ENCODE measurements around the gene DLX1. TPM values are rescaled to one million over a fixed set of nuclear protein-coding genes. Genes with fewer than 3 reads are reported as not detected.

Gene DLX1
- total RNA-seq, 6 experiments from 2014 or later, result 8.2 to 13.9 (median 9.2) TPM

- peak overlapping the region; percentile 92 for H3K27ac Mint-ChIP-seq
- H3K9me3 Mint-ChIP-seq, result no peaks in the 10 kb centered on the region
- peaks cover 9% of the 10 kb centered on the region; the same call in 1 of the 2 replicates for H3K36me3 Mint-ChIP-seq (ENCODE audit: low read depth)
- peak overlapping the region; percentile 83 for H3K4me3 Mint-ChIP-seq
- DNase-seq, result peak; percentile 89
- no peak for TF ChIP-seq CTCF (IDR thresholded peaks at IDR 0.05)
- peaks cover 19% of the 10 kb centered on the region; the same call in 1 of the 2 replicates for H3K27me3 Mint-ChIP-seq (ENCODE audit: insufficient read depth)
- peaks cover 72% of the 10 kb centered on the region for H3K4me1 Mint-ChIP-seq (ENCODE audit: low read depth)
These were observed 11.6 kb downstream of the DLX1 start for GRCh38 chr2:172096626-172097547.

- H3K27me3 Mint-ChIP-seq (ENCODE audit: insufficient read depth), result peaks cover 13% of the 10 kb centered on the region; the same call in 1 of the 2 replicates
- H3K4me1 Mint-ChIP-seq (ENCODE audit: low read depth), result peaks cover 65% of the 10 kb centered on the region
- peaks cover 9% of the 10 kb centered on the region; the same call in 1 of the 2 replicates for H3K36me3 Mint-ChIP-seq (ENCODE audit: low read depth)
- no peak for TF ChIP-seq CTCF (IDR thresholded peaks at IDR 0.05)
- peak overlapping the region; percentile 83 for H3K4me3 Mint-ChIP-seq
- H3K27ac Mint-ChIP-seq, result peak overlapping the region; percentile 92
- H3K9me3 Mint-ChIP-seq, result no peaks in the 10 kb centered on the region
- DNase-seq, result peak; percentile 67
These were observed 12.3 kb downstream of the DLX1 start for GRCh38 chr2:172097557-172098131.

- DNase-seq, result no peak
- H3K27me3 Mint-ChIP-seq (ENCODE audit: insufficient read depth), result peaks cover 13% of the 10 kb centered on the region; the same call in 1 of the 2 replicates
- peak overlapping the region; percentile 69 for H3K4me3 Mint-ChIP-seq
- peaks cover 9% of the 10 kb centered on the region; the same call in 1 of the 2 replicates for H3K36me3 Mint-ChIP-seq (ENCODE audit: low read depth)
- H3K27ac Mint-ChIP-seq, result peak overlapping the region; percentile 83
- no peak for TF ChIP-seq CTCF (IDR thresholded peaks at IDR 0.05)
- peaks cover 63% of the 10 kb centered on the region for H3K4me1 Mint-ChIP-seq (ENCODE audit: low read depth)
- no peaks in the 10 kb centered on the region for H3K9me3 Mint-ChIP-seq
These were observed 13.0 kb downstream of the DLX1 start for GRCh38 chr2:172098287-172098649.

- peaks cover 9% of the 10 kb centered on the region; the same call in 1 of the 2 replicates for H3K36me3 Mint-ChIP-seq (ENCODE audit: low read depth)
These were observed 13.6 kb downstream of the DLX1 start for GRCh38 chr2:172098650-172099471.

More at GRCh38 chr2:172098650-172099471, 13.6 kb downstream of the DLX1 start:
- peak overlapping the region; percentile 90 for H3K27ac Mint-ChIP-seq
- H3K4me1 Mint-ChIP-seq (ENCODE audit: low read depth), result peaks cover 63% of the 10 kb centered on the region
- no peak for TF ChIP-seq CTCF (IDR thresholded peaks at IDR 0.05)
- peak overlapping the region; percentile 95 for H3K4me3 Mint-ChIP-seq
- DNase-seq, result peak; percentile 81
- peaks cover 11% of the 10 kb centered on the region; the same call in 1 of the 2 replicates for H3K27me3 Mint-ChIP-seq (ENCODE audit: insufficient read depth)
- no peaks in the 10 kb centered on the region for H3K9me3 Mint-ChIP-seq
